NCI-H2196 treated with DMSO at 0.1 percent for 48 hours (cell line): Measurements from ENCODE around the gene OPA3.
A peak's percentile ranks its signal among the peaks of the same experiment; 100 is the strongest.

ENCODE experiments used
- DNase-seq: peaks from one replicate; lab custom pipeline; 2025; ENCODE audit not compliant: unreplicated experiment; lab: John Stamatoyannopoulos, UW

Gene OPA3

DNA sequence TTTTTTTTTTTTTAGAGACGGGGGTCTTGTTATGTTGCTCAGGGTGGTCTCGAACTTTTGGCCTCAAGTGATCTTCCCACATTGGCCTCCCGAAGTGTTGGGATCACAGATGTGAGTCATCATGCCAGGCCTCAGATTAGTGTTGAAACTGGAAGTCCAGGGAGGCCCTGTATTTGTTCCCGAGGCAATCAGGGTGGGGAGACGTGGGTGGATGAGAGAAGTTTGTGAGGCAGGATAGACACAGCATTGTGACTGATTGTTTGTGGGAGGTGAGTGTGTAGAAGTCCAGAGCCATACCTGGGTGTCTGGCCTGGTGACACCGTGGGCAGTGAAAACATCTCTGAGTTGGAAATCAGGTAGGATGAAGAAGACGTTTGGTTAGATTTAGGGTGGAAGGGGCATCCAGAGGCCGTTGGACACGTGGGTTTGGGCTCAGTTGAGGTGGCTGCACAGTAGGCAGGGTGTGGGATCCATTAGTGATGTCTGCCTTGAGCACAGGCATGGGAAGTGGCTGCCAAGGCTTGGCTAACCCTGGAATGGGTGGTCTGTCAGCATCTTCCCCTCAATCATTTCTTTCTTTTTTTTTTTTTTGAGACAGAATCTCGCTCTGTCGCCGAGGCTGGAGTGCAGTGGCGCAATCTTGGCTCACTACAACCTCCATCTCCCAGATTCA, 100.2 kb downstream of the OPA3 start:
- DNase-seq: no peak

DNA sequence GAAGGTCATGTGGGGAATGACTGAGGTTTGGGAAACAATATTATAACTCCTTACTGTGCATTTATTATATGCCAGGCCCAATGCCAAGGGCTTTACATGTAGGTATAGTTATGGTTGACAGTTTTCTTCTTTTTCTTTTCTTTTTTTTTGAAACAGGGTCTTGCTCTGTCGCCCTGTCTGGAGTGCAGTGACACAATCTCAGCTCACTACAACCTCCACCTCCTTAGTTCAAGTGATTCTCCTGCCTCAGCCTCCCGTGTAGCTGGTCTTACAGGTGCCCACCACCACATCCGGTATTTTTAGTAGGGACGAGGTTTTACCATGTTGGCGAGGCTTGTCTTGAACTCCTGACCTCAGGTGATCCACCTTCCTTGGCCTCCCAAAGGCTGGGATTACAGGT, 101.6 kb downstream of the OPA3 start:
- no peak for DNase-seq

DNA sequence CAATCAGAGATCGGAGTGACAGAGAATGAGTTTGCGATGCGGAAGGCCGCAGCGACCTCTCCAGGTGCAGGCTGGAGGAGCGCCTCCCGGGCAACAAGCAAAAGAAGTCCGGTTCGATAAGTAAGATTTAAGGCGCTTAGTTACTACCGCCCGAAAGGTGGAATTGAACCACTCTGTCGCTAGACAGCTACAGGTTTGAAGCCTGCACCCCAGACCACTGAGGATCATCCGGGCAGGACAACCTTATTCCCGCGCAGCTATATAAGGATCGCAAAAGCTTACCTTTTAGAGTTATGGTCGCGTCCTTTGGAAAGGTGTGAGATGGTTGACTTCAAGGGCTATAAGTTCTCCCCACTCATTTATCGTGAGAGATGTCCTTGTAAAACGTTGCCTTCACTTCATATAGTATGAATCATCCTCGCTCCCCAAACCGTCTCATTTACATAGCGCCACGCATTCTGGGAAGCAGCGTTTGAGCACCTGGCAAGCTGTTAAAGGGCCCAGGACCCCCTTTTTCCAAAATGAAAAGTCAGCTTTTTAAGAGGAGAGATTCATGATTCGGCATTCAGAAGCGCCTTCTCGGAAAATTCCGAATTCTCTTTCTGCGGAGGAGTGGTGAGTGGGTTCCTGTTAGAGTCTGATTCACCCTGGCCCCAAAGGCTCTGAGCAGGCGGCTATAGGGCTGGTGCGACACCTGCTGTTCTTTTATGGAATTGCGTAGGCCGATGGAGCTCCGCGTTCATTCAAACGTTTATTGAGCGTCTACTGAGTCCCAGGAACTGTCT, 106.0 kb downstream of the OPA3 start:
- DNase-seq: peak; percentile 85

DNA sequence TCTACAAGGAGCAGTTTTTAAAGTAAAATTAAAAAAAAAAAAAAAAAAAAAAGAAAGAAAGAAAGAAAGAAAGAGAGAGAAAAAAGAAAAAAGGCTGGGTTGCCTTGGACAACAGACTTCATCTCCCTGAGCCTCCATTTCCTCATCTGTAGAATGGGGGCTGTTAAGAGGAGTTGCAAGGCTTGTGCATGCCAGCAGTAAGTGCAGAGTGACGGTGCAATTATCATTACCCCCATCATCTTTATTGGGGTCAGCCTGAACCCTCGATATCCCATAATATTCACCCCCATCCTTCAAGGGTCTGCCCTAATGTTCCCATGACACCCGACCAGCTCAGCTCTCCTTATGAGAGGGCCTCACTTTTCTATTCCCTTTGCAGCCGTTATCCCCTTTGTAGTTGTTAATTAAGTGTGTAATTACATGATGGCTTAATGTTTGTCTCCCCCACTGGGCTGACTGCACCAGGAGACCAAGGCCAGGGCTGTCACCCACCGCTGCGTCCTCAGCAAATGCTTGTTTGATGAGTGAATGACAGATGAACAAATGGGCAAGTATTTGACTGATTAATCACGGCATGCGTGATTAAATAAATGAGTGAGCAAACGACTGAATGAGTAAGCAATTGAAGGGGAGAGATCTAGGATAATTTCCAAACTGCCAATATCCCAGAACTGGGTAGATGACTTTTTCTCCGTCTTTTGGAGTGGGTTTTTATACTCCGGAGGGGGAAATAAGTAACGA, 106.7 kb downstream of the OPA3 start:
- no peak for DNase-seq
